Ovary (tissue), 9 donors: ENCODE measurements around the gene ASPSCR1. TPM values are rescaled to one million over a fixed set of nuclear protein-coding genes. Genes with fewer than 3 reads are reported as not detected.
"Not testable (repeated sequence)": the region's sequence is repeated elsewhere in the genome, so short reads cannot be mapped to it uniquely, and the experiment has no call there.

Experiments used
- DNase-seq, 5 donors: peaks; one replicate each; pipeline ENCODE4 v3.0.0-alpha.2; 2019 to 2020
- H3K27ac ChIP-seq, 2 donors: fragments of 200-600 bp; one replicate each; pipeline versions ENCODE4 v1.5.1 to v1.8.0; 2019 to 2022
- H3K27me3 ChIP-seq: fragments of 200-600 bp; one replicate; pipeline ENCODE4 v1.8.0; 2022
- H3K36me3 ChIP-seq: fragments of 200-600 bp; sonication (generic); one replicate; pipeline ENCODE4 v1.5.1; 2019
- H3K4me1 ChIP-seq: one replicate; pipeline ENCODE4 v1.8.1; 2013; ENCODE audit warnings: mild to moderate bottlenecking, moderate library complexity; ENCODE audit not compliant: insufficient read depth
- H3K4me3 ChIP-seq: fragments of 200-600 bp; sonication (generic); one replicate; pipeline ENCODE4 v1.5.1; 2017
- H3K9me3 ChIP-seq, 2 donors: fragments of 200-600 bp in 1 of 2; sonication (generic) in 1 of 2; one replicate each; pipeline versions ENCODE4 v1.5.1 to v1.8.1; 2013 to 2019; ENCODE audit warnings: mild to moderate bottlenecking in 1 of 2, moderate library complexity in 1 of 2
- EP300 ChIP-seq: sonication (generic); formaldehyde crosslinking; IDR thresholded peaks from one replicate; pipeline ENCODE4 v1.6.1; 2017; ENCODE audit warnings: antibody characterized with exemption
- POLR2A ChIP-seq: fragments of 450-650 bp; IDR thresholded peaks from one replicate; pipeline ENCODE4 v1.6.1; 2017; ENCODE audit warnings: antibody characterized with exemption, mild to moderate bottlenecking, moderate library complexity
- WGBS, 3 donors: extraction: QIAGEN DNeasy Blood & Tissue Kit in 1 of 3; methylation state at CpG; one replicate each; pipeline versions ENCODE4 v1.1.5 to v1.1.7; 2013 to 2017; 5-methylcytosine and 5-hydroxymethylcytosine counted together
- intact Hi-C, 4 donors: fragments of 100-400 bp; cut with DNase I; formaldehyde crosslinking; loops; one replicate each; pipeline versions ENCODE4 v1.11.0 to v1.15.1; 2022 to 2023
- polyA plus RNA-seq, 2 donors: library from polyadenylated mRNA; stranded (reverse); fragments of 200-250 nt in 1 of 2; fragments of 350-450 nt in 1 of 2; fragmentation: Illumina TruSeq in 1 of 2; extraction: RNeasy Lipid Tissue Mini Kit (QIAGEN cat#74804) in 1 of 2; gene quantifications; one replicate each; pipeline ENCODE4 v1.2.3, GENCODE V29; 2013 to 2014
- total RNA-seq, 7 donors: library from RNA; depleted of rRNA in 2 of 7; stranded (reverse); fragments of >200 nt in 2 of 7; fragmentation: NEBNext Ultra II Directional in 3 of 7; extraction: Animal tissue kit (Norgen Biotek cat#: 25700) in 3 of 7; gene quantifications; one replicate each; pipeline versions ENCODE4 v1.1.0 to v1.2.4, GENCODE V29; 2016 to 2023
- TF ChIP-seq, protein P1 (sequence below), 3 donors: fragments of 450-650 bp in 2 of 3; fragments of 200-600 bp in 1 of 3; IDR thresholded peaks; one replicate each; pipeline versions ENCODE4 v1.5.1 to v1.8.0; 2016 to 2022; ENCODE audit warnings: antibody characterized with exemption in 3 of 3, mild to moderate bottlenecking in 1 of 3
- donor health status: DM: no; HTN: no; CAD: no; lungs with moderate emphysema.
- donor health status: DM: no; HTN: no; CAD: no.
- donor health status: Bipolar disorder and iron deficiency.
- donor health status: DM: yes; HTN: yes; CAD: no.
- donor health status: DM: no; HTN: no; CAD: no.
- donor health status: DM: yes; HTN: yes; CAD: no.

ASPSCR1 gene
- total and polyA plus RNA-seq, 9 donors, result 1.6 to 39.9 (median 24.3) TPM

DNA sequence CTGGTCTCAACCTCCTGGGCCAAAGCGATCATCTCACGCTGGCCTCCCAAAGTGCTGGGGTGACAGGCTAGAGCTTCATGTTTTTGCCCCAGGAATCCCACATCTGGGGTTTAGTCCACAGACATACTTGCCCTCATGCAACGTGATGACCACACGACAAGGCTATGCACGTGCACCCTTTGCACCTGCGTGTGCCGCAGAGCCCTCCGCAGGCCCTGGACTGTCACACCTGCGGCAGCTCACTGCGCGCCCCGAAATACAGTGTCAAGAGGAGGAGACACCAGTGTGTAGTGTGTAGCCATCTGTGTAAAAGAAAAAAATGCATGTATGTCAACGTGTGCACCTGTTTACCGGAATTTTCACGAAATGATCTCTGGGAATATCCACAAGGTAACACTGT is 26.9 kb upstream of the ASPSCR1 start:
- TF ChIP-seq EP300 (no peak), POLR2A (no peak)
- TF ChIP-seq, protein P1, sequence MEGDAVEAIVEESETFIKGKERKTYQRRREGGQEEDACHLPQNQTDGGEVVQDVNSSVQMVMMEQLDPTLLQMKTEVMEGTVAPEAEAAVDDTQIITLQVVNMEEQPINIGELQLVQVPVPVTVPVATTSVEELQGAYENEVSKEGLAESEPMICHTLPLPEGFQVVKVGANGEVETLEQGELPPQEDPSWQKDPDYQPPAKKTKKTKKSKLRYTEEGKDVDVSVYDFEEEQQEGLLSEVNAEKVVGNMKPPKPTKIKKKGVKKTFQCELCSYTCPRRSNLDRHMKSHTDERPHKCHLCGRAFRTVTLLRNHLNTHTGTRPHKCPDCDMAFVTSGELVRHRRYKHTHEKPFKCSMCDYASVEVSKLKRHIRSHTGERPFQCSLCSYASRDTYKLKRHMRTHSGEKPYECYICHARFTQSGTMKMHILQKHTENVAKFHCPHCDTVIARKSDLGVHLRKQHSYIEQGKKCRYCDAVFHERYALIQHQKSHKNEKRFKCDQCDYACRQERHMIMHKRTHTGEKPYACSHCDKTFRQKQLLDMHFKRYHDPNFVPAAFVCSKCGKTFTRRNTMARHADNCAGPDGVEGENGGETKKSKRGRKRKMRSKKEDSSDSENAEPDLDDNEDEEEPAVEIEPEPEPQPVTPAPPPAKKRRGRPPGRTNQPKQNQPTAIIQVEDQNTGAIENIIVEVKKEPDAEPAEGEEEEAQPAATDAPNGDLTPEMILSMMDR (IDR thresholded peaks at IDR 0.05), result no peak
- Histone ChIP-seq H3K27ac (no peak overlapping the region), H3K9me3 (no peaks in the 10 kb centered on the region), H3K27me3 (no peaks in the 10 kb centered on the region), H3K36me3 (no peaks in the 10 kb centered on the region), H3K4me3 (no peak overlapping the region), H3K4me1 (no peaks in the 10 kb centered on the region)
- intact Hi-C loops, result loop anchor here in 2 of 4 donors (10.0 kb wide), 1 partner anchor 204 kb away; no protein-coding TSS in a partner anchor
- no peak for DNase-seq
- WGBS, 3 donors, result 80 to 85% (median 83%) methylated on average over 15 of the region's 15 CpGs

DNA sequence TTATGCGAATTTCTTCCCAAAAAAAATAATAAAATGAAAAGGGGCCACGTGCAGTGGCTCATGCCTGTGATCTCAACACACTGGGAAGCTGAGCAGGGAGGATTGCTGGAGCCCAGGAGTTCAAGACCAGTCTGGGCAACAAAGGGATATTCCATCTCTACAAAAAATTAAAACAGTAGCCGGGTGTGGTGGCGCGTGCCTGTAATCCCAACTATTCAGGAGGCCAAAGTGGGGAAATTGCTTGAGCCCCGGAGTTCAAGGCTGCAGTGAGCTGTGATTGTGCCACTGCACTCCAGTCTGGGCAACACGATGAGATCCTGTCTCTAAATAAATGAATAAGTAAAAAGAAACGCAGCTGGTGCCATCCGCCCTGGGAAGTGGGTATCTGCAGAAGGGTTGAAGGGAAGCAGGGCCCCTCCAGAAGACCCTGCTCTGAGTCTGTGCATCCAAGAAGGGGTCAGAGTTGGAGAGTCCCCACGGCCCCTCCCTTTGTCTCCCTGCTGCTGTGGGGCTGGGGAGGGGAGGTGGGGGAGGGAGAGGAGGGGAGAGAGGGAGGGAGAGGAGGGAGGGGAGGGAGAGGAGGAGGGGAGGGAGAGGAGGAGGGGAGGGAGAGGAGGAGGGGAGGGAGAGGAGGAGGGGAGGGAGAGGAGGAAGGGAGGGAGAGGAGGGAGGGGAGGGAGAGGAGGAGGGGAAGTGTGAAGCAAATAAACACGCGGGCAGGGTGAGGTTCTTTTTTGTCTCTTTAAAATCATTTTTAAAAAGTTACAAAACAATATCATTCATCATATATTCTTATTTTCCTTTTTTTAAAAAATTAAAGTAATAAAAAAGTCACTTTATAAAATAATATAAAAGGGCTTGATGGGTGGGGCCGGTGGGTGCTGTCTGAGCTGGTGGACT is 25.4 kb upstream of the ASPSCR1 start:
- Histone ChIP-seq H3K27me3 (no peaks in the 10 kb centered on the region), H3K27ac (no peak overlapping the region), H3K4me3 (no peak overlapping the region), H3K9me3 (no peaks in the 10 kb centered on the region), H3K36me3 (no peaks in the 10 kb centered on the region), H3K4me1 (no peaks in the 10 kb centered on the region)
- DNase-seq, result no peak
- intact Hi-C loops, result loop anchor here in 2 of 4 donors (10.0 kb wide), 1 partner anchor 203 kb away; no protein-coding TSS in a partner anchor
- no peak for TF ChIP-seq EP300
- no peak for TF ChIP-seq POLR2A
- WGBS, 3 donors, result 29 to 42% (median 39%) methylated on average over 13 of the region's 13 CpGs

DNA sequence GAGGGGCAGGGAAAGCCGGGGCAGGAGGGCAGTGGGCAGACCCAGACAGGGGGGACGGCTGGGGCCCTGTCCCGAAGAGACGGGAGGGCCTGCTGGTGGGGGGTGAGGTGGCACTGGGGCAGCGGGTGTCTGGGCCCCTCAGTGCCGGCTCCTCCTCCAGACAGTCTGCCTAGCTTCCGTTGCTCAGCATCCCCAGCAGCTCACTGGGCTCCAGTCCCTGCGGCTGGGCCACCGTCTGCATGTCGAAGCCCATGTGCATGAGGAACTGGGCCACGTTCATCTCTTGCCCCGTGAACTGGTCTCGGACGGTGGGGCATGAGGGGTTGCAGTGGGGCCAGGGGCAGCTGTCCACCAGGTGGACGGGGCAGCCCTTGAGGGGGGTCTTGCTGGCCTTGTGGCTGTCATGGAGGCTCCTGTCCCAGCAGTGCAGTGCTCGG is 24.6 kb upstream of the ASPSCR1 start:
- Histone ChIP-seq H3K4me1 (no peaks in the 10 kb centered on the region), H3K36me3 (no peaks in the 10 kb centered on the region), H3K27ac (no peak overlapping the region), H3K27me3 (no peaks in the 10 kb centered on the region), H3K9me3 (no peaks in the 10 kb centered on the region), H3K4me3 (no peak overlapping the region)
- TF ChIP-seq, protein P1 (IDR thresholded peaks at IDR 0.05), result no peak
- TF ChIP-seq EP300, result no peak
- TF ChIP-seq POLR2A, result no peak
- DNase-seq, result no peak
- intact Hi-C loops, result loop anchor here in 2 of 4 donors (10.0 kb wide), 1 partner anchor 202 kb away; no protein-coding TSS in a partner anchor
- WGBS, 3 donors, result 48 to 61% (median 59%) methylated on average over 13 to 16 of the region's 16 CpGs

DNA sequence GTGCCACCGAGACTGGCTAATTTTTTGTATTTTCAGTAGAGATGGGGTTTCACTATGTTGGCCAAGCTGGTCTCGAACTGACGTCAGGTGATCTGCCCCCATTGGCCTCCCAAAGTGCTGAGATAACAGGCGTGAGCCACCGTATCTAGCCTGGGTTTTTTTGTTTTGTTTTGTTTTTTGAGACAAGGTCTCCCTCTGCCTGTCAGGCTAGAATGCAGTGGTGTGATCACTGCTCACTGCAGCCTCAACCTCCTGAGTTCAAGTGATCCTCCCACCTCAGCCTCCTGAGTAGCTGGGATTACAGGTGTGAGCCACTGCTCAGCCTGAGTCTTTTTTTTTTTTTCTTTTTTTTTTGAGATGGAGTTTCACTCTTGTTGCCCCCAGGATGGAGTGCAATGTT is 24.0 kb upstream of the ASPSCR1 start:
- H3K36me3 ChIP-seq, H3K4me3 ChIP-seq, DNase-seq, H3K4me1 ChIP-seq, H3K27me3 ChIP-seq, H3K9me3 ChIP-seq, H3K27ac ChIP-seq: not testable (repeated sequence)
- WGBS, 3 donors, result 62 to 70% (median 69%) methylated on average over 5 of the region's 5 CpGs
- intact Hi-C loops, result loop anchor here in 2 of 4 donors (10.0 kb wide), 1 partner anchor 201 kb away; no protein-coding TSS in a partner anchor

DNA sequence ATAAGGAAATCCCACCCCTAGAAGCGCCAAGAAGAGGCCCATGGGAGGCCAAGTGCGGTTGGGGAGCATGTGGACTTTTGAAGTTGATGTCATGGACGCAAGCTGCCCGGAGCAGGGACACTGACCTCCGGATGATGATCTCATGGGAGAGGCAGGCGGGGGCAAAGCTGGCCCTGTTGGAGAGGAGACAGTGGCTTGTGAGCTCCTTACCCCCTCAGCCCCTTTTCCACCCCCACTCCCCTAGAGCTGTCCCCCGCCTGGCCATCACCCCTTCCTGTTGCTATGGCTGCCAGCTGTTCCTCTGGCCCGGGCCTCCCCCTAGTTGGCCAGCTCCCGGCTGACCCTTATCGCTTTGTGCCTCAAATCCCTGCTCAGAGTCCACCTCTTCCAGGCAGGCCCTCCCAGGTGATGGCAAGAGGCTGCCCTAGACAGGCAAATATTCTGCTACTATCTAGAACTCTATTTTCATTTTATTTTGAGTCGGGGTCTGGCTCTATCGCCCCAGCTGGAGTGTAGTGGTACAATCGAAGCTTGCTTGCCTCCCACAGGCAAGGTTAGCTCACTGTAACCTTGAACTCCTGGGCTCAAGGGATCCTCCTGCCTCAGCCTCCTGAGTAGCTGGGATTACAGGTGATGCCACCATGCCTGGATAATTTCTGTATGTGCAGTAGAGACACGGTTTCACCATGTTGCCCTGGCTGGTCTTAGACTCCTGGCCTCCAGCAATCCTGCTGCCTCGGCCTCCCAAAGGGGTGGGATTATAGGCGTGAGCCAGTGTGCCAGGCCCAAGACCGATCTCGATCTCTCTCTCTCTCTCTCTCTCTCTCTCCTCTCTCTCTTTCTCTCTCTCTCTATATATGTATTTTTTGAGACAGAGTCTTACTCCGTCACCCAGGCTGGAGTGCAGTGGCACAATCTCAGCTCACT is 23.0 kb upstream of the ASPSCR1 start:
- 63 to 67% (median 65%) methylated on average over 19 of the region's 19 CpGs for WGBS, 3 donors
- no peak for DNase-seq
- Histone ChIP-seq H3K27ac (no peak overlapping the region), H3K9me3 (no peaks in the 10 kb centered on the region), H3K27me3 (no peaks in the 10 kb centered on the region), H3K4me1 (no peaks in the 10 kb centered on the region), H3K36me3 (no peaks in the 10 kb centered on the region), H3K4me3 (no peak overlapping the region)
- intact Hi-C loops, result loop anchor here in 2 of 4 donors (10.0 kb wide), 1 partner anchor 200 kb away; no protein-coding TSS in a partner anchor
- TF ChIP-seq, protein P1 (IDR thresholded peaks at IDR 0.05), result no peak
- TF ChIP-seq EP300 (no peak), POLR2A (no peak)
